Transverse colon (tissue), 3 donors: ENCODE measurements around the gene CES3.

Experiments
- EP300 ChIP-seq: sonication (generic); formaldehyde crosslinking; IDR thresholded peaks from one replicate; pipeline ENCODE4 v1.6.1; 2017; ENCODE audit warnings: antibody characterized with exemption, low read depth
- TF ChIP-seq, protein P1 (sequence below), 5 experiments: fragments of 200-600 bp in 3 of 5; fragments of 450-650 bp in 2 of 5; sonication (generic) in 3 of 5; IDR thresholded peaks; 1 replicate in 2 of 5; 2 replicates in 3 of 5; pipeline ENCODE4 v1.5.1; 2016 to 2017; ENCODE audit warnings: antibody characterized with exemption in 5 of 5, inconsistent platforms in 3 of 5, mild to moderate bottlenecking in 2 of 5, moderate library complexity in 1 of 5

DNA sequence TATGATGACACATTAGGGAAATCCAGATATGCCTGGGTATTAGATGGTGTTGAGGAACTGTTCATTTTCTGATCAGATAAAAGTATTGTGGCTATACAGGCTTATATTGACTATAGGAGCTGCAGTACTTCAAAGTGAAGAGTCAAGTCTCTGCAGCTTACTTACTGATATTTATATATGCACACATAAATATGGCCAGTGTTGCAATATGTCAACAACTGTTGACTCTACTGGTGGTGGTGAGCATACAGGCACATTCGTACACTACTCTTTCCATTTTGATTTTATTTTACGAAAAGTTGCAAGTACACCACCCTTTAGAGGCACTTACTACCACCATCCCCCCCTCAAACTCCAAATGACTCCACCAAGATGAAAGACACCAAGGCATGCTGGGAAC is 29.4 kb upstream of the CES3 start:
- TF ChIP-seq, protein P1, sequence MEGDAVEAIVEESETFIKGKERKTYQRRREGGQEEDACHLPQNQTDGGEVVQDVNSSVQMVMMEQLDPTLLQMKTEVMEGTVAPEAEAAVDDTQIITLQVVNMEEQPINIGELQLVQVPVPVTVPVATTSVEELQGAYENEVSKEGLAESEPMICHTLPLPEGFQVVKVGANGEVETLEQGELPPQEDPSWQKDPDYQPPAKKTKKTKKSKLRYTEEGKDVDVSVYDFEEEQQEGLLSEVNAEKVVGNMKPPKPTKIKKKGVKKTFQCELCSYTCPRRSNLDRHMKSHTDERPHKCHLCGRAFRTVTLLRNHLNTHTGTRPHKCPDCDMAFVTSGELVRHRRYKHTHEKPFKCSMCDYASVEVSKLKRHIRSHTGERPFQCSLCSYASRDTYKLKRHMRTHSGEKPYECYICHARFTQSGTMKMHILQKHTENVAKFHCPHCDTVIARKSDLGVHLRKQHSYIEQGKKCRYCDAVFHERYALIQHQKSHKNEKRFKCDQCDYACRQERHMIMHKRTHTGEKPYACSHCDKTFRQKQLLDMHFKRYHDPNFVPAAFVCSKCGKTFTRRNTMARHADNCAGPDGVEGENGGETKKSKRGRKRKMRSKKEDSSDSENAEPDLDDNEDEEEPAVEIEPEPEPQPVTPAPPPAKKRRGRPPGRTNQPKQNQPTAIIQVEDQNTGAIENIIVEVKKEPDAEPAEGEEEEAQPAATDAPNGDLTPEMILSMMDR (IDR thresholded peaks at IDR 0.05), result no peak
- no peak for TF ChIP-seq EP300
